Calu3 (cell line): ENCODE results near the gene PRR29. TPM values are rescaled to one million over a fixed set of nuclear protein-coding genes. Genes with fewer than 3 reads are reported as not detected.

ENCODE experiments used
- Bru-seq: library from RNA; stranded (reverse); fragments of 400-500 nt; gene quantifications from one replicate; lab custom pipeline; 2021; lab: Mats Ljungman, UMichigan
- BruChase-seq, 2 experiments: library from RNA; stranded (reverse); fragments of 400-500 nt; gene quantifications; one replicate each; lab custom pipeline; 2021; lab: Mats Ljungman, UMichigan
- BruUV-seq: library from RNA; stranded (reverse); fragments of 400-500 nt; replicated peaks from 2 replicates; lab custom pipeline; 2021; lab: Mats Ljungman, UMichigan
- CTCF ChIA-PET: fragments of 300-600 bp; sonication (Branson Sonifier 250); formaldehyde crosslinking; loops from one replicate; lab custom pipeline; 2022; ENCODE audit warnings: antibody characterized with exemption; lab: Charles Lee
- DNase-seq: peaks from one replicate; pipeline ENCODE4 v3.0.0; 2022
- H3K27ac Mint-ChIP-seq: one replicate; pipeline ENCODE4 v1.8.0; 2022; ENCODE audit warnings: mixed read lengths; ENCODE audit not compliant: unreplicated experiment
- H3K27me3 Mint-ChIP-seq: one replicate; pipeline ENCODE4 v1.8.0; 2022; ENCODE audit warnings: mixed read lengths; ENCODE audit not compliant: unreplicated experiment
- H3K36me3 Mint-ChIP-seq: one replicate; pipeline ENCODE4 v1.8.0; 2022; ENCODE audit warnings: mild to moderate bottlenecking, moderate library complexity, mixed read lengths; ENCODE audit not compliant: insufficient read depth, unreplicated experiment
- H3K4me1 Mint-ChIP-seq: one replicate; pipeline ENCODE4 v1.8.0; 2022; ENCODE audit warnings: mild to moderate bottlenecking, low read depth, mixed read lengths; ENCODE audit not compliant: unreplicated experiment
- H3K4me3 Mint-ChIP-seq: one replicate; pipeline ENCODE4 v1.8.0; 2022; ENCODE audit warnings: mild to moderate bottlenecking, low read depth, moderate library complexity, mixed read lengths; ENCODE audit not compliant: unreplicated experiment
- H3K9me3 Mint-ChIP-seq: one replicate; pipeline ENCODE4 v1.8.0; 2022; ENCODE audit warnings: low read depth, mixed read lengths; ENCODE audit not compliant: unreplicated experiment
- CTCF ChIP-seq: fragments of 200-600 bp; IDR thresholded peaks from one replicate; pipeline ENCODE4 v1.8.0; 2022; ENCODE audit warnings: antibody characterized with exemption; ENCODE audit not compliant: unreplicated experiment
- intact Hi-C: fragments of 100-400 bp; cut with micrococcal nuclease; formaldehyde crosslinking; loops from one replicate; pipeline ENCODE4 v1.10.0; 2022; ENCODE audit not compliant: unreplicated experiment
- long read RNA-seq: library from polyadenylated mRNA; stranded (forward); transcript quantifications from one replicate; pipeline ENCODE4 v2.0.0, GENCODE V29; 2022
- total RNA-seq: library from RNA; stranded (reverse); gene quantifications from 2 replicates; pipeline ENCODE4 v1.2.3, GENCODE V29; 2022

The PRR29 gene
- total RNA-seq (0.47 and 0.61 TPM in 2 replicates), Bru-seq, nascent RNA (percentile 11 among the genes with signal in this experiment), BruChase-seq, experiment 1, labeled RNA remaining after a 6-hour chase (not detected), BruChase-seq, experiment 2, labeled RNA remaining after a 2-hour chase (not detected)
- long read RNA-seq: 0 reads

GRCh38 chr17:63998050-63998720 is at the start of gene PRR29:
Gene PRR29, plus strand, starts transcription at chr17:63998351. Its CDS starts 14 bp downstream, at chr17:63998365.
- H3K27ac Mint-ChIP-seq: no peak within 1 kb of the TSS
- peak; percentile 70 for DNase-seq
- intact Hi-C loops: no loop called here
- H3K4me3 Mint-ChIP-seq: peak within 1 kb of the TSS; percentile 92
- no peaks in the 10 kb centered on the region for H3K4me1 Mint-ChIP-seq
- CTCF ChIA-PET: no interaction called here
- H3K9me3 Mint-ChIP-seq: no peaks in the 10 kb centered on the region
- peaks cover 17% of the 10 kb centered on the region for H3K36me3 Mint-ChIP-seq
- no peak for TF ChIP-seq CTCF
- BruUV-seq: no TSS peak
- H3K27me3 Mint-ChIP-seq: peaks cover 50% of the 10 kb centered on the region

- CTCF ChIA-PET: interaction anchor here (0.5 kb wide), 1 partner anchor 199 kb away, joined by 4 read pairs; no protein-coding TSS in a partner anchor
- H3K36me3 Mint-ChIP-seq: no peaks in the 10 kb centered on the region
- no peak overlapping the region for H3K4me3 Mint-ChIP-seq
- DNase-seq: no peak
- TF ChIP-seq CTCF: no peak
- no peaks in the 10 kb centered on the region for H3K4me1 Mint-ChIP-seq
- peaks cover 11% of the 10 kb centered on the region for H3K27me3 Mint-ChIP-seq
- intact Hi-C loops: no loop called here
- no peaks in the 10 kb centered on the region for H3K9me3 Mint-ChIP-seq
- no TSS peak for BruUV-seq
- no peak overlapping the region for H3K27ac Mint-ChIP-seq
Observed at GRCh38 chr17:63948521-63948920, 49.6 kb upstream of the PRR29 start.

- H3K27me3 Mint-ChIP-seq: peaks cover 21% of the 10 kb centered on the region
- no peak for TF ChIP-seq CTCF
- CTCF ChIA-PET: interaction anchor here (2.3 kb wide), 1 partner anchor 30 kb away, joined by 11 read pairs; the partner anchor contains the start of gene GH1
- BruUV-seq: no TSS peak
- H3K27ac Mint-ChIP-seq: no peak overlapping the region
- no peaks in the 10 kb centered on the region for H3K4me1 Mint-ChIP-seq
- H3K9me3 Mint-ChIP-seq: no peaks in the 10 kb centered on the region
- H3K4me3 Mint-ChIP-seq: no peak overlapping the region
- no peaks in the 10 kb centered on the region for H3K36me3 Mint-ChIP-seq
- no peak for DNase-seq
- intact Hi-C loops: loop anchor here (2.0 kb wide), 1 partner anchor 31 kb away; the partner anchor contains the start of gene GH1
Observed at GRCh38 chr17:63949576-63950250, 48.4 kb upstream of the PRR29 start.

GRCh38 chr17:63950940-63951907 is 46.9 kb upstream of the PRR29 start:
- no peaks in the 10 kb centered on the region for H3K4me1 Mint-ChIP-seq
- H3K9me3 Mint-ChIP-seq: no peaks in the 10 kb centered on the region
- no TSS peak for BruUV-seq
- no peaks in the 10 kb centered on the region for H3K36me3 Mint-ChIP-seq
- intact Hi-C loops: loop anchor here (2.0 kb wide), 1 partner anchor 32 kb away; the partner anchor contains the start of gene GH1
- no peak overlapping the region for H3K4me3 Mint-ChIP-seq
- H3K27me3 Mint-ChIP-seq: peaks cover 35% of the 10 kb centered on the region
- TF ChIP-seq CTCF: peak; percentile 47
- DNase-seq: peak; percentile 77
- CTCF ChIA-PET: interaction anchor here (0.7 to 2.3 kb wide), 3 partner anchors 32 to 54 kb away, joined by 3 to 11 read pairs (median 3); partner anchors contain the start of gene GH1
- no peak overlapping the region for H3K27ac Mint-ChIP-seq
